NOMO-1 treated with dmso at 0.1 percent for 144 hours (cell line): ENCODE results near the gene DPF3.

Source experiments
- DNase-seq: peaks from one replicate; lab custom pipeline; 2025; ENCODE audit not compliant: unreplicated experiment; lab: John Stamatoyannopoulos, UW

DPF3 gene

DNA sequence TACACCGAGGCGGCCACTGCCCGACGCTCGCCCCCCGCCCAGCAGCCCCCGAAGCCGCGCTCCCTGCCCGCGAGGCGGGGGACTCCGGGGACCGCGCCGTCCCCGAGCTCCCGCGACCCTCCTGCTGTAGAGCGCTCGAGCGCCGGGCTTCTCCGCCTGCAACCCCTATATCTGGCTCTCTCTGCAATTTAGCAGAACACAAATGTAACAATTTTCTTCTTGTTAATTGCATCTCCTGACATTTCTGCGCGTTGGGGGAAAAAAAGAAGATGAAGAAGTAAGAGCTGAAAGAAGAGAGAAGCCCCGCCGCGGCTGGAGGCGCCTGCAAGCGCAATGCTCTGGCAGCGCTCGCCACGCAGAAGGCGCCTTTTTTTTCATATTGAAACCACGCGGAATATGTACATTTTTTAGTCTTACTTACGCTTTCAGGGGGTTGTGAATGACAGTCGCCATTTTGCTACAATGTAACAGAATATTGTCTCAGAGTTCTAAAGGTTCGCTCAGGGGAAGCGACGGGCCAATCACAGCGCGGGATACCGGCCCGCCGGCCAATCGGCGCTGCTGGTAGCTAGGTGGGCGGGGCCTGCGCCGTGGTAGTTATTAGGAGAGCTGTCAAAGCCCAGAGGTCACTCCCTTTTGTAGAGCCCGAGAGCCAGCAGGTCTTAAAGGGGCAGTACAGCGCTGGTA is at the start of gene DPF3:
Gene DPF3, minus strand, starts transcription at position 466 of the 687 bp plus-strand sequence. Its CDS starts 13 bp downstream, at position 453.
- DNase-seq = peak; percentile 92

DNA sequence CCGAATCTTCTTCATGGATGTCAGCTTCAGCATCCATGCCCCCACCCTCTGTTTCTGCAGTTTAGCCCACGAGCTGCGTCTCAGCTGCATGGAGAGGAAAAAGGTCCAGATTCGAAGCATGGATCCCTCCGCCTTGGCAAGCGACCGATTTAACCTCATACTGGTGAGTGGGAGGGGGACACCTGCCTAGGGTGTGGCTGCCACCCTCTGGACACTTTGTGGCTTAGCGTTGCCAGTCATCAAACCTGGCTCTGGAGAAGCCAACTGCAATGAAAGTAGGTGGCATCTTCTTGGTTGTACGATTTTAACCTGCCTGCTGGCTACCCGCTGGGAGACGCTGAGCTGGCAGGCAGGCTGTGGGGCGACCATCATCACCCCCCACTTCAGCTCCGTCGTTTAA is 49.0 kb upstream of the DPF3 start:
- no peak for DNase-seq

DNA sequence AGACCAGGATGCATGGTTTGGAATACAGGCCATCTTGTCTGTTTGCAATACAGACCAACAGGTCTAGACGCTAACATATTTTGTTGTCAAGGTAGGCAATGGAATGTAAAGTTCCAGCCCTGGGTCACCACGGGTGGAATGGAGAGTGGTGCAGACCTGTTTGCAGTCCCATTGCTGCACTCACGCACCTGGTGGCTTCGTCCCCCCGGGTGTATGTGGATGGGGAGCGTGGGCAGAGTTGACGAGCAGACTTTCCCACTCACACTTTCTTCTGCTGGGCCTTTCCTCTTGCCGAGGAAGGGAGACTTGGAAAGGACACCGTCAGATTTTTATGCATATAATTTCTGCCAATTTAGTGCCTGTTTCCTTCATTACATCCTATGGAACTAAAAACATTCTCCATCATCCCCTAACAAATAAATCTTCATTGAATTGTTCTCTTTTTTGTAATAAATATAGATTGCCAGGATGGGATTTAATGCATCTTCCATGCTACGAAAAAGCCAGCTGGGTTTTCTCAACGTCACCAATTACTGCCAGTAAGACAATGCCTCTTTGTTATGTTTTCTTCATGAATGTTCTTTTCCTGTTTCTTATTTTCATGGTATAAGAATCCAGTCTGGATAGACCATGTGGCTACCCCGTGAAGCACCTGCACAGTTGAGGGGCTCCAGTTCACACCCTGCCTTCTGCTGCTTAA is 47.5 kb upstream of the DPF3 start:
- no peak for DNase-seq

DNA sequence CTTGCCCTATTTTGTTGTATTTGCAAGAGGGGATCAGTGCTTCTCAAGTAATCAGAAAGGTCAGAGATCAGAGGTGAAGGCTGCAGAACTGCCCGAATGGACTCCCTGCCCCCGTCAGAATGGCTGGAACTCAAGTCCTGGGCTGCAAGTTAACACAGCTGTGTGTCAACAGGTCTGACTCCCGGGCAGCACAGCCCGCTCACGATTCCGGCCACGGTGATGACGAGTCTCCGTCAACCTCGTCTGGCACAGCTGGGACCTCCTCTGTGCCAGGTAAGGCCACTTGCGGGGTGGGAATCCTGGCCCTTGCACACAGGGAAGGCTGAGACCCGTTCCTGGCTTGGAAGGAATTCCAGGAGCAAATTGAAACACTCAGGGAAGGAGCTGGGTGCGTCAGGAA is 45.7 kb upstream of the DPF3 start:
- no peak for DNase-seq

DNA sequence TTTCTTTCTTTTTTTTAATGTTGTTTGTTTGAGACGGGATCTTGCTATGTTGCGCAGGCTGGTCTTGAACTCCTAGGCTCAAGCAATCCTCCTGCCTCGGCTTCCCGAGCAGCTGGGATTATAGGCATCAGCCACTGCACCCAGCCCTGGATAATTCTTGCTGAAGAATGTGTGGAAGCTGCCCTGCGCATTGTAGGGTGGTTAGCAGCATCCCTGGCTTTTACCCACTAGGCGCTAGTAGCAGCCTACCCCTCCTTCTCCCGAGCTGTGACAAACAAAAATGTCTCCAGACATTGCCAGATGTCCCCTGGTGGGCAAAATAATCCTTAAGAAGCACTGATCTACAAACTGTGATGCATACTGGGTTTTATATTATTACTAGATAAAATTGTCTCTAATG is 39.0 kb upstream of the DPF3 start:
- no peak for DNase-seq

DNA sequence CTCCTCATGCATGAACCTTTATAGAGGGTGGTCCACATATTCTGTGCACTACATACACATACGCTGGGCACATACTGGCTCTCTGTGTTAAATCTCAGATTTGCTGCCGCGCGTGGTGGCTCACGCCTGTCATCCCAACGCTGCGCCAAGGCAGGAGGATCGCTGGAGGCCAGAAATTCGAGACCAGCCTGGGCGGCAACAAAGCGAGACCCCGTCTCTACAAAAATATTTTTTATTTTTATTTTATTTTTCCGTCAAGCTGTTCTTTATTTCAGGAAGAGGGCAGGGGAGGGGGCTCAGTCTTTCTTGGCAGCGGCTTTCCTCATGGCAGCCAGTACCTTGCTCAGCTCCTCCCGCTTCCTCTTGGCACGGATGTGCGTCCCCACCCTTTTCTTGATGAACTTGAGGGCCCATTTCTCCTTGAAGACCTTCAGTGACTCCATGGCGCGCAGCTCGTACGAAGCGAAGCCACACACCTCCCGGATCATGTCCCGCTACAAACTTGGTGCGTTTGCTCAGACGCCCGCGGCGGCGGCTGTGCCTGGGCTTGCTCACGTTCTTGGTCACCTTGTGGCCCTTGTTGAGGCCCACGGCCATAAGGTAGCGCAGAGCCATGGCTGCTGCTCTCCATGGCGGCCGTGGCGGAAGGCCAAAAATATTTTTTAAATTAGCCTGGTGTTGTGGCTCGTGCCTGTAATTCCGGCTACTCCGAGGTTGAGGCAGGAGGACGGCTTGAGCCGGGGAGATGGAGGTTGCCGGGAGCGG is 35.6 kb upstream of the DPF3 start:
- no peak for DNase-seq

DNA sequence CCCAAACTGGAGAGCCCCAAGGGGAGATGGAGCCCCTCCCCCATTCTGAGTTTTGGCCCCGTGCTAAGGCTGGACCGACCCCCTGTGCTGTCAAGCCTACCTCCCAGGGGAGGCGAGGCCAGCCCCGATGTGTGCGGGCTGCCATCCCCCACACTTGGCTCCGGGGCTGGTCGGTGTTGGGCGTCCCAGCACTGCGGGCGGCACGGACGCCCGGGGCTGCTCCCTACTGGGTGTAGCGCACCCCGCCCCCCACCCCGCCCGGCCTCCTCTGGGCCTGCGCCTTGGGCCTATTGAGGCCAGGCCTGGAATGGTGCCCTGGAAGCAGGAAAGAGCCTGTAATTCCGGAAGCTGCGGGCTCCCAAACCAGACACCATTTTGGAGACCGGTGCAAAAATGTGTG is 35.0 kb upstream of the DPF3 start:
- no peak for DNase-seq

DNA sequence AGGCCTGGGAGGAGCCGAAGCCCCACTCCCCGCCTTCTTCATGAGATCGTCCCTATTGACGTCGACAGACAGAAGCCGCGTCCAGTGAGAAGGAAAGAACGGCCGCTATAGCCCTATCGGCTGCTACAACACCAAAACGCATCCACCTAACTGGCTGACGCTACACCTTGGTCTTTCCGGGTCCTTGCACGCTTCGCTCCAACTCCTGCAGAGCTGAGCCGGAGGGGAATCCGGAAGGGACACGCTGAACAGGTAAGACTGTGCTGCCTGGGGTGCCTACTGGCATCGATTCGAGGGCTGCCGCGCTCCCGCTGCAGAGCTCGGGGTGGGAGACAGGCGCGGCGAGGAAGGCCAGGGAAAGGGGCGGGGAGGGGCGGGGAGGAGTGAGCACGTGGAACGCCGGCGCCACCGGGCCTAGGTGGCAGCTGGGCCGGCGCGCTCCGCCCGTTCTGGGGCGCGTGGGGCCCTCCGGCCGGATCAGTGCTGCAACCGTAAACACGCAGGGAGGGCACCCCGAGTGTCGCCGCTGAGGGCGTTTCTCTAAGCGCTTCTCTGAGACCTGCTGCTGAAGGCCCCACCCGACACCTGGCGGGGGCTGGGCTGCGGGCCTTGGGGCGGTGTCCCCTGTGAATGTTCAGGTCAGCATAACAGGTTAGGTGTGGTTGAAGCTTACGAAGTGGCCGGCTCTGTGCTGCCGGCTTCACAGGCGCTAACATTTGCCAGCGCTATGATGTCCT is 32.6 kb upstream of the DPF3 start, which contains the start of gene DCAF4:
Gene DCAF4, plus strand, starts transcription at position 173 of the 737 bp plus-strand sequence. CDS start 11,515 bp downstream, outside the sequence.
- peak; percentile 96 for DNase-seq

DNA sequence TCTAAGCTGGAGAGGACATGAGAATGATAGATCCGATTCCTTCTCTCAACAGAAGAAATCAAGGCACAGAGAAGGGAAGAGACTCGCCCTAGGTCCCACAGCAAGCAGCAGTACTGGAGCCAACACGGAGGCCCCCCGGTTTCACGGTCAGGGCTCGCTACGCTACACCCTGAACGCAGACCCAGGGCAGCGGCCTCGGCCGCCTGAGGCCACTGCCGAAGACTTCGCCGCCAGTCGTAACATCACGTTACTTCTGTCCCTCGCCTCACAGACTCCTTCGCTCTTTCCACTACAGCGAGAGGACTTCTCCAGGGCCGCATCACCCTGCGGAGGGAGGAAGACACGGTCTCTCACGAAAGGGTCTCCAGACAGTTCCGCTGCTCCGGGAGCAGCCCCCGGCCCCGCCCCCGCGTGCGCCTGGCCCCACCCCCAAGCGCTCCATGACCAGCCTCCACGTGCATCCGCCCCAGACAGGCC is 32.0 kb upstream of the DPF3 start:
- no peak for DNase-seq

DNA sequence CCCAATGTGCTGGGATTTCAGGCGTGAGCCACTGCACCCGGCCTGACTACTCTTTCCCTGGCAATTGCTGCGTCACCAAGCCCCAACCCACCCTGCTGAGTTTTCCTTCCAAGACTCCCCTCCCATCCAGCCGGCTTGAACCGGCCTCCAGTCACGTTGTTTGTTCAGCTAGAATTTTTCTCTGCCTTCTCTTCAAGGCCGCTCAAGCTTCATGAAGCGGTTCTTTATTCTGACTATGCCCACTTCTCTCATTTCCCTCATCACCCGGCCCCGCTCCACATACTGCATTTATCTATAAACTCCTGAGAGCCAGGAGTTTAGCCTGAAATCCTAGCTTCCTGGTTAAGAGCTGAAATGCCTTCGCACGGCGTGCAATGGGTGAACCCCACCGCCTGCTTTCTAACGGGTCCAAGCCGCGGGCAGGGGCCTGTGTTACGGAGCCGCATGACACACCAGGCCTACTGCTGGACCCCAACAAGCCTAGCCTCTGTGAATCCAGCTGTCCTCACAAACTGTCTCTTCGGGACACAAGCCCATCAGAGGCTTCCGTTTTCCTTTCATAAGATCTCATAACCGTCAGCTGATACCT is 31.4 kb upstream of the DPF3 start:
- no peak for DNase-seq

DNA sequence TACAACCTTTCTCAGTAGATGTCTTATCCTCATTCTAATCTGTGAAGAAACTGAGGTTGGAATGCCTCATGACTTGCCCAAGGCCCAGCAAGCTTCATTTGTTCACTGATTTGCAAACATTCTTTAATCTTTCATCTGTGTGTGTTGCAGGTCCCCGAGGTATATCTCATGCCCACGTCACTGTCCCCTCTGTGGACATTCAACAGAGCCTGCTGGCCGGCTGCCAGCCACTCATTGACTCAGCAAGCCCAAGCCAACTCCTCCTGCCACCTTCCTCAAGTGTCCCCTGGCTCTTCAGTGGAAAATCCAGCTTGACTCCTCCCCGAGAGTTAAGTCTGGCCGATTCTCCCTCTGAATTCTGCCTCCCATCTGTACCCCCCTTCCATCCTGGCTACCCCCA is 30.4 kb upstream of the DPF3 start:
- no peak for DNase-seq

DNA sequence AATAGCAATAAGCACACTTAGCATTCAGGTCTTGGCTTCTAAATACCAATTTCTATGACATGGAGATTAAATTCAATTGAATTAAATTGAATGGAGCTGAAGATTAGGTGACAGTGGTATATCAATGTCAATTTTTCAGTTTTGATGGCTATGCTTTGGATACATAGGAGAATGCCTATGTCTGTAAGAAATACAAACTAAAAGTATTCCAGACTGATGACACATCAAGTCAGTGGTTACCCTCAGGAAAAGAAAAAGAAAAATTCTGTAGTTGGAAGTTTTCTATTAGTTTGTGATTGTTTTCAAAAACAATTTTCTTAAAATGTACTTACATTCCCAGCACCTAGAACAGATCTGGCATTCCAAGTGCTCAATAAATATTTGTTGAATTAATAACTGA is 27.5 kb upstream of the DPF3 start:
- DNase-seq = no peak

DNA sequence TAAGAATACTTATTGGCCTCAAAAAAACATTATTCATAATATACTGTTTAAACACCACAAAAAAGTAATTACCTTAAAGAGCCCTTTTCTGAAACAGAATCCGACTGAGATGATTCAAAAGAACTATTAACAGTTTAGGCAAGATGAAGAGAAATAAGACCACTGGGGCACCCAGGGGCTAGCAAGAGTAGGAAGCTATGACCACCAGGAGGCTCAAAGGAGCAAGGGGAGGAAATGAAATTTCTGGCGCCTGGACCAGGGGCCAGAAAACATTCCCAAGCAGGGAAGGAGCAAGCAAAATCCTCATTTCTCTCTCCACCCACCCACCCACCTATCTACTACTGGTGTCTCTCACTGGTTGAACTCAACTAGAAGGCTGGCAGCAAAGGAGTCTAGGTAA is 26.1 kb upstream of the DPF3 start:
- DNase-seq = no peak

DNA sequence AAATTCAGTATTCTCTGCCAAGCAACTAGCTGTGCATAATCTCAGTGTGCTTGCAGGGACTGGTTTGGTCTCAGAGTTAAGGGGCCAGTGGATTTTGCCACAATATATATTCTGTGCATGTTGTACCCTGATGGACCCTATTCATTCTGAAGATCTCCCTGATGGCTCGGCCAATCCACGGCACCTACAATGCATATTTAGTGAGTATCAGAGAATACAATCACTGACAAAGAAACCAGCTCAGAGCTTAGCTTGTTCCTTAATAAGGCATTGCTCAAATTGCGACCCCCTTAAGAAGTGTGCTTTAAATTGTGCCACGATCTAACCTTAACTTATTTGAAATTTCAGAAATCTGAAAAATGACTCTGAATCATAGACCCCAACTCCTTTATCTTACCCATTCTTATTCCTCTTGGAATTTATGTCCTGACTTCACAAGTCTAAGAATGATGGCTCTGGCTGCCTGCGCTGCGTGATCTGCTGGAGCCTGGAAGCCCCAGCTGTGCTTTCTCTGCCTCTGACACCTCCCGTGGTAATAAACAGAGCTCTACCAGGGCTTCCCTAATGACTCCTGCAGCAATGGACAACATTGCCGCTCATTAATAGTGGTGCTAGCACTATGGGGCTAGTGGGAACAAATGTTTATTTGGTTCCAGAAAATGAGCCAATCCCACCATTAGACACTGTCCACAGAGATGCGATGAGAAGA is 23.3 kb upstream of the DPF3 start:
- no peak for DNase-seq

DNA sequence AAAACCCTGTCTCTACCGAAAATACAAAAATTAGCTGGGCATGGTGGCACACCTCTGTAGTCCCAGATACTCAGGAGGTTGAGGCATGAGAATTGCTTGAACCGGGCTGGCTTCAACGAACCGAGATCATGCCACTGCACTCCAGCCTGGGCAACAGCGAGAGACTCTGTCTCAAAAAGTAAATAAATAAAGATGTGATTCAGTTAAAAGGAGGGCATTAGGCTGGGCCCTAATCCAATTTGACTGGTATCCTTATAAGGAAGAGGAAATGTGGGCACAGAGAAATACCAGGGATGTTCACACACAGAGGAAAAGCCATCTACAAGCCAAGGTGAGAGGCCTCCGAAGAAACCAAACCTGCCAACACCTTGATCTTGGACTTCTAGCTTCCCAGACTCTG is 22.3 kb upstream of the DPF3 start:
- no peak for DNase-seq

DNA sequence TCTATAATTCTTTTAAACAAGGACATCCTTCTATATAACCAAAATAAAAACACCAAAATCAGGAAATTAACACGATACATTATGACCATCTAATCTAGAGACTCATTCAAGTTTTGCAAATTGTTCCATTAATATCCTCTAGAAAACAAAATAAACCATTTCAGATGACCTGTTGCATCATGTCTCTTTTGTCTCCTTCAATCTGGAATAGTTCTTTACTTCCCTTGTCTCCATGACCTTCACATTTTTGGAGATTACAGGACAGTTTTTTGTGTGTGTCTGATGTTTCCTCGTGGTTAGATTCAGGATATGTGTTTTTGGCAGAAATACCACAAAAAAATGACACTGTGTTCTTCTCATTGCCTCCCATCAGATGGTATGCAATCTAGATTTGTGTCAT is 19.9 kb upstream of the DPF3 start:
- DNase-seq = no peak

DNA sequence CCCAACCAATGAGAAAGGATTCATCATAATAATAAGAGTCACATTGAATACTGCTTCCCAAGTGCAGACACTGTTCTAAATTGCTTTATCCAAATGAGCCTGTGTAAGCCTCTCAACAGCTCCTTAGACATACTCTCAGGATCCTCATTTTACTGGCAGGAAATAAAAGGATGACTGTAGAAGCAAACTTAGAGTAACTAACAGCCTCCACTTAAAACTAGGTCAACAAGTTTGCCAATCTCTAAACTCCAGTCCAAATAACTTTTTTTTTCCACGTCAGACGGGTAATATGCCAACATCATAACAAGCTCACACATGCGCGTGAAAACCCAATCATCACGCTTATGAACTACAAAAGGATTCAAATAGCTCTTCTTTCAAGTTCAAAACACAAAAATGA is 15.3 kb upstream of the DPF3 start:
- no peak for DNase-seq

DNA sequence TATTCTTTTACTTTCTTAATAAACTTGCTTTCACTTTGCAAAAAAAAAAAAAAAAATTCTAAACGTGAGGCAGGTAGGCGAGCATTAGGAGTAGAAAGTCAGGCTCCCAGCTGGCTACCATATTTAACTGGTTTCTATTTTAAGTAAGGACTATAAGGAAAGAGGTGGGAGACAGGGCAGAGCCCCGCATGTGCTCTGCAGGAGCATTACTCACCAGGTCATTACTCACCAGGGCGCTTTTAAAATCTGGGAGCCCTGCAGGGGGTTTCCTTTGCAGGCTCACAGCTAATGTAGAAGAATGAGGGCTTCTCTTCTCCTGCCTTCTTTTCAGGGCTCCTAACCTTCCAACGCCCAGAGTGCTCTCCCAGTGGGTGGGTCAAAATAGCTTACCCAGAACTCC is 14.0 kb upstream of the DPF3 start:
- no peak for DNase-seq

DNA sequence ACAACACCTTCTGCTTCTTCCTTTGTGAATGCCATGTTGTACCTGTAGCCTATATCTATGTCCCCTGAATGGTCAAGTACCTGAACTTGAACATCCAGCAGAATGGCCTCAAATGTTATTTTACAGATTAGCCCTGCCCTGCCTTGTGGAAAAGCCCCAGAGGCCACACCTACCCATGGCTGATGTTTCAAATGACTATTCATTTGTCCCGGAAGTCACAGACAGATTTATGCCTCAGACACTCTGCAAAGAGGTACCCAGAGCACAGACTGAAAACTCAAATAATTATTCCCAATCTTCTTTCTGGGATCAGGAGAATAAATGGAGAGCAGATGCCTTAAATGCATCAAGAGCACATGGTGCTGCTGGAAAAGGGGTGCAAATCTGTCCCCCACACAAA is 13.0 kb upstream of the DPF3 start:
- no peak for DNase-seq

DNA sequence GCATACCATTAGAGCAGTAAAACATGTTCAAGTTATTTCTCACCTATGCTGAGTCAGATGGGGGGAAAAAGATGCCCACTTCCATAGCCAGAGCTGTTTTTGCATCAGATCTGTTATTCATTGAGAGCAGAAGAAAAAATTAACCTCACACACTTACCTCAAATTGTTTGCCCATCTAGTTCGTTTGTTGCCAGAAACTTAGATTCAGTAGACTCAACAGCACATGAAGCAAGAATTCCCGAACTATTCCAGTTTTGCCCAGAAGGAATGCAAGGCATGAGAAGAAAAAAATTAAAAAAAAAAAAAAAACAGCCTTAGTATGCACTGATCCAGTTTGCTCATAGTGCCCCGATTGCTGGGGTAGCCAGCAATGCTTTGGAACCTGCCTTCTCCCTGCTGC is 12.4 kb upstream of the DPF3 start:
- DNase-seq = no peak
